ENCODE results near the gene SCN9A. TPM values are rescaled to one million over a fixed set of nuclear protein-coding genes. Genes with fewer than 3 reads are reported as not detected.

The SCN9A gene
- total RNA-seq, result 1.8 and 11.0 TPM in 2 replicates

GRCh38 chr2:166375736-166376487 lies at the start of gene SCN9A:
SCN9A (minus strand) TSS chr2:166375944; CDS start chr2:166311756, 64,188 bp downstream.

Other genes starting within 250 kb of the SCN9A start
- not detected in 2 replicates for gene SCN1A, start 247.9 kb downstream of the SCN9A start, total RNA-seq
- 0.51 TPM in 1 of 2 replicates, not detected in the other for gene SCN7A, start 118.3 kb upstream of the SCN9A start, total RNA-seq

All from mesangial cell (primary cell).